ENCODE measurements around the gene EPHB2. TPM values are rescaled to one million over a fixed set of nuclear protein-coding genes. Genes with fewer than 3 reads are reported as not detected.

EPHB2 gene
- total RNA-seq, 1 donor from 2014 or later, result 22.6 TPM

DNA sequence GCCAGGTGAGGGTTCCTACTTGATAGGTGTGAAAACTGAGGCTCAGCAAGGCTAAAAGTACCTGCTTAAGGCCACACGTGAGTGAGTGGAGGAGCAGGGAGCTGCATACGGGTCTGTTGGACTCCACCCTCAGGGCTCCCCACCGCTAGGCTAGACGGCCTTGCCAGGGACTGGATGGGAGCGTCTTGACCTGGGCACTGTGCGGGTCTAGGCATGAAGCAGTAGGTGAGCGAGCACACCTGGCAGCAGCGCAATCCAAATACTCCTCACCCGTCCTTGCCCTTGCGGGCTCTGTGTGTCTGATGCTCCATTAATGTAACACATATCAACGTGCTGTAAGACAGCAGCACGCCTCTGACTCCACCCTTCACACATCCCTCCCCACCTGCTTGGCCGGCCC is 168.0 kb downstream of the EPHB2 start:
- intact Hi-C loops (cut with DNase I), result no loop called here
- no peak for DNase-seq (ENCODE audit: low spot score)
- no peak for ATAC-seq

DNA sequence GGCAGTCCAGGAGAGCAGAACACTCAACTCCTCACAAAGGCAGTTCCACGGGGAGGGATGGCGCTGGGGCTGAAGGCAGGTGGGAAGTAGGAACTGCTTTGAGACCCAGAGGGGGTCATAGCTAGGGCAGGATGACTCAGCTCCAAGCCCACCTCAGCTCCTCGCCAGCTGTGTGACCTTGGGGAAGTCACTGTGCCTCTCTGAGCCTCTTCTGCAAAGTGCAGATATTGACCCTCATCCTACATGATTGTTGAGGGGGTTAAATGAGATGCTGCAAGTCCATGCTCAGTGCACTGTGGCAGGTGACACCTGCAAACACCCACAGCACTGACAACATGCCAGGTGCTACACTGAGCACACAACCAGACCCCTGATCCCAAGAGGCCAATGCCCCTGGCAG is 168.8 kb downstream of the EPHB2 start:
- DNase-seq (ENCODE audit: low spot score) (no peak), ATAC-seq (no peak)
- intact Hi-C loops (cut with DNase I), result no loop called here

DNA sequence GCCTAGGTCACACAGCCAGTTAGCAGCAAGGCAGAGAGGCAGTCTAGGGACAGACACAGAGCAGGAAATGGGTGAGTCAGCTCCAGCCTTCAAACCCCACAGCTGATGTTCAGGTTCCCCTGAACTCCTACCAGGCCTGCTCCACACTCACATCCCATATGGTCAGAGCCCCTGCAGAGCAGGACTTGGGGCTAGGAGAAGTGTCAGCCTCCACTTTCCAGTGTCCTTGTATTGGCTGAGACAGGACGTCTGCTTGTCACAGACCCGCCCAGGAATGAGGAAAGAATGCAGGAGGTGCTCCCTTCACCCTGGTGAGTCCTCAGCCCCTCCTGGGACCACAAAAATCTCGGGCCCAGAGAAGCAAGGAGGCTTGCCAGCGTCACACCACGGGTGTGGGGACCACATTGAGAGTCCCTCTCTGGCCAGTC is 169.5 kb downstream of the EPHB2 start:
- DNase-seq (ENCODE audit: low spot score) (no peak), ATAC-seq (no peak)
- intact Hi-C loops (cut with DNase I), result no loop called here

DNA sequence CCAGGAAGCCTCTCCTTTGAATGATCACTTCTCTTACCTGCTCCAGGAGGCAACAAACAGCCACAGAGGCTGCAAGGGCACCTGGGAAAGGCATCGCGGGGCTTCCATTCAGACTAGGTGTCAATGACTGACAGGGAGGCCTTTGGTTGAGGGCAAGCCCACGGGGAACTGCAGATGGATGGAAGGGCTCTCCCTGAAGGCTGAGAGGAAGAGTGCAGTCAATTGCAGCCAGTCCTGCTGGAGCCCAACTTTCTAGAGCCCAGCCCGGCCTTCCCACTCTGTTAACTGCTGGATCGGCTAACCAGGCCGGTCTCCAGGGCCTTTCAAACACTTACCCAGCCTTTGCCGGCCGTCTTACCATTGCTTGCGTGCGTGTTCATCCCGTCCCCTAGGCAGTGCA is 172.8 kb downstream of the EPHB2 start:
- ATAC-seq, result no peak
- intact Hi-C loops (cut with DNase I), result no loop called here
- DNase-seq (ENCODE audit: low spot score), result no peak

DNA sequence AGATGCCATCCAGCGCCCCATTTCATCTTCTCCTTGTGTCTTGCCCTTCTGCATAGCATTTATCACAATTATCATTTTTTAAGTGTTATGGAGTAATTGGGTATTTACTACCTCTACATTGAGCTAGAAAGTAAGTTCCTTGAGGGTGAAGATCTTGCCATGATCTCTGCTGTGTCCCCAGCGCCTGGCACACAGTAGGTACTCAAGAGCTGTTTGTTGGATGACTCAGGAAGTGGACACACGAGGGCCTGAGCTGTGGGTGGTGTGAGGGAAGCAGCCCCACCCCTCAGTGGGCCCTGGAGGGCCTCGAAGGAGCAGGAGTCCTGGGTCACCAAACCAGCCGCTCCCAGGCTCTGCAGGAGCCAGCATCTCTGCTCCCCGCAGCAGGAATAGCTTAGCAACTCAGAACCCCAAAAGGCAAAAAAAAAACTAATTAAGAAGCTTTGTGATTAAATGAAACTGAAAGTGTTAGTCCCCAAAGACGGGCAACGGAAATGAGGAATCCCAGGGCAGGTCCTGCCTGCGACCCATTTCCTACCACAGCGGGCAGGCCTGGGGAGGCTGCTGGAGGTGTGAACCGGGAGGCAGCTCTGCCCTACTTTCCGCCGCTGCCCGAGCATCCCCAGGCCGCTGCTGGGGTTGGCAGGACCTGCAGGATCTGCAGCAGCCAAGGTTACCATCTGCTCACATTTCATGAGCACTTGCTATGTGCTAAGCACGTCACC is 174.3 kb downstream of the EPHB2 start:
- ATAC-seq (no peak), DNase-seq (ENCODE audit: low spot score) (no peak)
- intact Hi-C loops (cut with DNase I), result no loop called here

DNA sequence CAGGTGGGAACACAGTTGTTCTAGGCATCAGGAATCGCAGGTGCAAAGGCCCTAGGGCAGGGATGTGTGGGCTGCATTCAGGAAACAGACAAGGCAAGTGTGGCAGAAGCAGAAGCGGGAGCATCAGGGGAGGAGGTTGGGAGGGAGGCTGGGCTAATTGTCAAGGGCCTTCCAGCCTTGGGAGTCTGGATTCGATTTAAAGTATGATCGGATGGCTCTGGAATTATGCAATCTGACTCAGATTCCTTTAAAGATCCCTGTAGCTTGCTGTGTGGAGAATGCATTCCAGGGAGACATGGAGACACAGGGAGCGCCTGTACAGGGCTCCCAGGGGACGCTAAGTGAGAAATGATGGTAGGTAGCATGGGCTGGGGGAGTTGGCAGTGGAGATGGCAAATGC is 175.6 kb downstream of the EPHB2 start:
- DNase-seq (ENCODE audit: low spot score) (no peak), ATAC-seq (peak; percentile 64)
- intact Hi-C loops (cut with DNase I), result no loop called here

DNA sequence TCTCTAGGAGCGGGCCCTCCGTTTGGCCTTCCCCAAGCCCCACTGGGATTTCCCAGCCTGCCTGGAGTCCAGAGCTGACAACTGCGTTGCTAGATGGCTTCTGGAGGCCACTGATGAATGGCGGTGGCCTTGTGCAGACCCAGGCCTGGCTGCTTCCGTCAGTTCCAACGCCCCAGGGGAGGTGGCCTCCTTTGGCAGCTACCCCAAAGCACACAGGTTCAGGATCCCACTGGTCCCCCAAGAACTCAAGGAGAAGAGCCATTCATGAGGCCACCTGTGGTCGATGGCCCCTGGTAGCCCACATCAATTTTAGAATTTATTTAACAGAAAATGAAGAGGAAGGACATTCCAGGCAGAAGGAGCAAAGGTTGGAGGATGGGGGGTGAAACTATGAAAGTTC is 176.9 kb downstream of the EPHB2 start:
- DNase-seq (ENCODE audit: low spot score) (no peak), ATAC-seq (no peak)
- intact Hi-C loops (cut with DNase I), result no loop called here

DNA sequence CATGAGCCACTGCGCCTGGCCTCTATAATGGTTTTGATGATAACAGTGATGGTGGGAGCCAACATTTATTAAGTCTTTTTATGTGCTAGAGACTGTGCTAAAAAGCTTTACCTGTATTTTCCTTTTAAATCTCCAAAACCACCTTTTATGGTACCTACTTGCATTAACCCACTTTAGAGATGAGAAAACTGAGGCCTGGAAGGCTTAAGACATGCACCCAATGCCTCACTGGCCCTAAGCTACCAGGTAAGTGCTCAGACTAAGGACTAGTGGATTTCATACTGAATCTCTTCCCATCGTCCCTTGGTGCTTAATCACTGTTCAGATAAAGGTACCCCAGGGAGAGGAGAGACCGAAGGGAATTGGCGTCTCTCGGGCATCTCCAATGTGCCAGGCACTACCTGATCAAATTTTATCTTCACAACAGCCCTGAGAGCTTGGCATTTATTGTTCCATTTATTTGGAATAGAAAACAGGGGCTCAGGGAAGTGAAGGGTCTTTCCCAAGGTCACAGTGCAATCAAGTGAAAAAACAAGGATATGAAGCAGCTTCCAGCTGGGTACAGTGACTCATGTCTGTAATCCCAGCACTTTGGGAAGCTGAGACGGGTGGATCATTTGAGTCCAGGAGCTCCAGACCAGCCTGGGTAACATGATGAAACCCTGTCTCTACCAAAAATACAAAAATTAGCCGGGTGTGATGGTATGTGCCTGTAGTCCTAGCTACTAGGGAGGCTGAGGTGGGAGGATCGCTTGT is 177.9 kb downstream of the EPHB2 start:
- ATAC-seq (no peak), DNase-seq (ENCODE audit: low spot score) (no peak)
- intact Hi-C loops (cut with DNase I), result no loop called here

DNA sequence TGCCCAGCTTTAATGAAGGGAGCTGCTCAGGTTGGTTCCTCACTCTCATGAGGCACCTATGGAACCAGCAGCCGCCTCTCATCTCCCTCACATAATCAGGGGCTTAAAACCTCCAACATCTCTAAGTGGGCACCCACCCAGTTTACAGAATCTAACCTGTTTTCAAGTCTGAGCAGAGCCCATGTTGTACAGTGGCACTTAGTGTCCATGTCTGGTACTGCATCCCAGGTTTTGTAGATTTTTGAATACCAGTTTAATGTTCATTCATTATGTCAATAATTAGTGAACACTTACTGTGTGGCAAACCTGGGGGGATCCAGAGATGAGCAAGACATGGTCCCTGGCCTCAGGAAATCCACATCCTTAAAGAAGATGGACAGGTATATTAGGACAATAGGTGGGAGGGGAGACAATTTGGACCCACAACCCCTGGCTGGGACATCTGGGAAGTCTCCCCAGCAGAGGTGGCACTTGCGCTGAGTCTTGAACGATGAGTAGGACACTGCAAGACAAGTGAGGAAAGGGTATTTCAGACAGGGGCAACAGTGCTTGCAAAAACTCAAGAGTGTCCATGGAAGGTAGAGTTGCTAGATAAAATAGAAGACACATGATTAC is 178.7 kb downstream of the EPHB2 start:
- peak; percentile 58 for ATAC-seq
- intact Hi-C loops (cut with DNase I), result no loop called here
- DNase-seq (ENCODE audit: low spot score), result no peak

DNA sequence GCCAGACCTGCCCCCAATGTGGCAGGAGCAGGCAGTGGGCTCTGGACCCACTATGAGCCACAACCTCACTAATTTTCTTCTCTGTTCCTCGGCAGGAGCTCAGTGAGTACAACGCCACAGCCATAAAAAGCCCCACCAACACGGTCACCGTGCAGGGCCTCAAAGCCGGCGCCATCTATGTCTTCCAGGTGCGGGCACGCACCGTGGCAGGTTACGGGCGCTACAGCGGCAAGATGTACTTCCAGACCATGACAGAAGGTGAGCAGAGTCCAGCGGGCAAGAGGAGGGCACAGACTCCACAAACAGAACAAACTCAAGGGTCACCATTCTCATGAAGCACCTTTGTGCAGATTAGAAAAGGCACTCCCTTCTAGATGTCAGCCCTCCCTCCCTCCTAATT is 182.2 kb downstream of the EPHB2 start:
- no peak for ATAC-seq
- intact Hi-C loops (cut with DNase I), result no loop called here
- no peak for DNase-seq (ENCODE audit: low spot score)

DNA sequence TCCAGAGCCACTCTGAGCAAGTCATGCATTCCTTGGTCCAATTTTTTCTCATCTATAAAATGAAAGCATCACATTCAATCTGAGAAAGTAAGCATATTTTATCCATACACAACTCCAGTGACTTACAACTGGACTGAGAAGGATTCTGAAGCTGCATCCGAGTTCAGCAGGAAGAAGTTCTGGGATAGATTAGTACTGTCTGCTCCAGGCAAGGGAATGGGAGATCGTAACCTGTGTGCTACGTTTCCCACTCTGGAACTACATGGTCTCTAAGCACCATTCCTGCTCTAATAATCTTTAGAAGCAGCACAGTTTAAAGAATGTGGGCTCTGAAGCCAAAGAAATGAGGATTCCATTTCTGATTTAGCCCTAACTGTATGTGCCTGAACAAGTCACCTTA is 182.7 kb downstream of the EPHB2 start:
- ATAC-seq (no peak), DNase-seq (ENCODE audit: low spot score) (no peak)
- intact Hi-C loops (cut with DNase I), result no loop called here

DNA sequence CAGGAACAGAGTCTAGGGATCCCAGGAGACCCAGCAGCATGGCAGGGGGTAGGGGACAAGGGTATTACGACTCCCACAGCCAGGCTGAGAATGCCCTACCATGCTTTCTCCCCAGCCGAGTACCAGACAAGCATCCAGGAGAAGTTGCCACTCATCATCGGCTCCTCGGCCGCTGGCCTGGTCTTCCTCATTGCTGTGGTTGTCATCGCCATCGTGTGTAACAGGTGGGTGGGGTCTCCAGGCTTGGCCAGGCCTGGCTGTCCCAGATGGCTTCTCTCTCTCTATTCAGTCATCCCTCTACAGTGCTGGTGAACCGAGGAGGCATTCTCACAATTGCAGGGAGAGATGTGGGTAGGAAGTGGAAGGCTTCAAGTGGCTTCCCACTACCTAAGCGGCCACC is 184.7 kb downstream of the EPHB2 start:
- no peak for ATAC-seq
- intact Hi-C loops (cut with DNase I), result no loop called here

DNA sequence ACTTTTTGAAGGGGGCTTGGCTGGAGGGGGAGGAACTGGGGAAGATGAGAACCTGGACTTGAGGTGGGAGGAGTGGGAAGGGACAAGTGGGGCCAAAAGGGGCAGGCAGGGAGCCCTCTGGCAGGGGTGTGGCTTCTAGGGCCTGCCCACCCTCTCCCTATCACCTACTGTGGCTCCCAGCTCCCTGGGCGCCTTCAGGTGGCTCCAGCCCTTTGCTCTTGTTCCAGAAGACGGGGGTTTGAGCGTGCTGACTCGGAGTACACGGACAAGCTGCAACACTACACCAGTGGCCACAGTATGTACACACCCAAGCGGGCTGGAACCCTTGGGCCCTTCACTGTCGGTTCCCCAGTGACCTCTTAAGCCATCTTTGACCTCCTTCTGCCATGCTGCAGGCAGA is 185.5 kb downstream of the EPHB2 start:
- DNase-seq (ENCODE audit: low spot score) (no peak), ATAC-seq (no peak)
- intact Hi-C loops (cut with DNase I), result no loop called here

More for the DNA sequence above, 184.7 kb downstream of the EPHB2 start:
- DNase-seq (ENCODE audit: low spot score), result no peak

DNA sequence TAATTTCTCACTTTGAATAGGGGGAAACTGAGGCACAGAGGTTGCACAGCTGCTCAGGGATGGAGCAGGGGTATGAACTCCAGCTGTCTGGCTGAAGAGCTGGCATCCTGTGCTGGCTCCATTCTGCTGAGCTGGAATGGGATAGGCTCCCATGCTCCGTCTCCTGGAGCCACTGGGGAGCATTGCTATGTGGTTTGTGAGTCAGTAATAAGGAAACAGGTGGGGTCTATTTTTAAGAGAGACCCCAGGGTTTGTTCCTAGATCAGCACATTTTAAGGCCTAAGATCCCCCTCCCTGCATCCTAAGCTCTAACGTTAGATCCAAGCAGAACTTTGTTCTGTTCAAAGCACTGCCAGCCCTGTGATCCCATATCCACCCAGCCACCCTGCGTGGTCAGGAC is 189.8 kb downstream of the EPHB2 start:
- no peak for DNase-seq (ENCODE audit: low spot score)
- ATAC-seq, result no peak
- intact Hi-C loops (cut with DNase I), result no loop called here

DNA sequence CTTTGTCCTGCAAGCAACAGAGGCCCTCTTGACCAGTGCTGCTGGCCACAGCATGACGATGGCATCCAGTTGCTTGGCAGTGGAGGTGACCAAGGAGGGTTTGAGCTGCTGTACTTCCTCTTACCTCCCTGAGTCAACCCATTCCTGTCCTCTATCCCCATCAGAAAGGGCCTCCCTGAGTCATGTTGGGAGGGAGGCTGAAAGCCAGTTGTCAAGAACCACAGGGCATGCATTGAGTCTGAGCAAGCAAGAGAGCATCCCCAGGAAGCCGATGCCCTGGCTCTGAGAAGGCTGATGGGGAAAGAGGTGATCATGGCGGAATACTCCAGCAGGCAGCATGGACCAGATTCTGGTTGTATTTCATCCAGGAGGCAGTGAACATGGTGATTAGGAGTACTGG is 192.5 kb downstream of the EPHB2 start:
- ATAC-seq, result no peak
- no peak for DNase-seq (ENCODE audit: low spot score)
- intact Hi-C loops (cut with DNase I), result no loop called here

DNA sequence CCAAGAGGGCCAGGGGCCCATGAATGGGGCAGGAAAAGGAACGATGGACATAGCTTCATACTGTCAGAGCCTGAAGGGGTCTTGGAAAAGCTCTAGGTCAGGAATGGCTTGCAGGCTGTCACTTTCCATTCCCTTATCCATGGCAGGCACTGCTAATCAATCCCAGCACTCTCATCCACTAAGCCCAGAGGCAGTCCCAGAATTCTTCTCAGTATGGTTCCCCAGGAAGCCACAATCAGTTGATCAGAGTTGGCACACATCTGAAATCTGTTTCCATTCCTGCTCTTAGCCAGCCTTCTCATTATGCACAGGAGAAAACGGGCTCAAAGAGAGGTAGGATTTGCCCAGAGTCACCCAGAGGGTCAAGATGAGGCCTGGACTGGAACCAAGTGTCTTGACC is 196.3 kb downstream of the EPHB2 start:
- intact Hi-C loops (cut with DNase I), result no loop called here
- ATAC-seq (no peak), DNase-seq (ENCODE audit: low spot score) (no peak)

DNA sequence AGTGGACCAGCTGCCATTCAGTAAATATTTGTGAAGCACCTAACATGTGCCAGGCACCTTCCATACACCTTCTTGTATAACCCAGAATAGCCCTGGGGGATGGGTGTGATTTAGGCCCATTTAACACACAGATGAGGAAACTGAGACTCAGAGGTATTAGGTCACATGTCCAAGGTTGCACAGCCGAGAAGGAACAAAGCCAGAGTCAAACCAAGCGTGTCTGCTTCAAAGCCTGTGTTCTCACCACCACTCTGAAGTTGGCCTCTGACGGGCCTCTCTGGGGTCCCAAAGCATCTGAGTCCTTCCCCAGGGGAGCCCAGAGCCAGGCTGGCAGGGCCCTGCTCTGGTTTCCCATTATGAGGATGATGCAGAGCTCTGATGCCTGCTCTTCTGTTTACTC is 196.9 kb downstream of the EPHB2 start:
- intact Hi-C loops (cut with DNase I), result no loop called here
- ATAC-seq (no peak), DNase-seq (ENCODE audit: low spot score) (no peak)

DNA sequence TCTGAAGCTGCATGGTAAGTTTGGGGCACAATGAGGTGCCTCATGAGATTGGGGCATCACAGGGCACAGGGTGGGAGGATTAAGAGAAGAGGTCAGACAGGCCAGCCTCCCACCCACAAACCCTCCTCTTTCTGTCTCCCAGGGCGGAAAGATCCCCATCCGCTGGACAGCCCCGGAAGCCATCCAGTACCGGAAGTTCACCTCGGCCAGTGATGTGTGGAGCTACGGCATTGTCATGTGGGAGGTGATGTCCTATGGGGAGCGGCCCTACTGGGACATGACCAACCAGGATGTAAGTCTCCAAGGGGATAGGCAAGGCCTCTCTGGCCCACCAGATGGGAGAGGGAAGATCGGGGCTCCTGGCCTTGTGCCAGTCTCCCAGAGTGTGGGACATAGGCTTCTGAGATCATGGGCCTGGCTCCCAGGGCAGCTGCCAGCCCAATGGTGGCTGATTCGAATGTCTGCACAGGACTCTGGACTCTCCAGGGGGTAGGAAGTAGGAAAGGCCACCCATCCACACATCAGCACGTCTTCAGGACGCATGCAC is 198.3 kb downstream of the EPHB2 start:
- DNase-seq (ENCODE audit: low spot score) (no peak), ATAC-seq (no peak)
- intact Hi-C loops (cut with DNase I), result no loop called here

DNA sequence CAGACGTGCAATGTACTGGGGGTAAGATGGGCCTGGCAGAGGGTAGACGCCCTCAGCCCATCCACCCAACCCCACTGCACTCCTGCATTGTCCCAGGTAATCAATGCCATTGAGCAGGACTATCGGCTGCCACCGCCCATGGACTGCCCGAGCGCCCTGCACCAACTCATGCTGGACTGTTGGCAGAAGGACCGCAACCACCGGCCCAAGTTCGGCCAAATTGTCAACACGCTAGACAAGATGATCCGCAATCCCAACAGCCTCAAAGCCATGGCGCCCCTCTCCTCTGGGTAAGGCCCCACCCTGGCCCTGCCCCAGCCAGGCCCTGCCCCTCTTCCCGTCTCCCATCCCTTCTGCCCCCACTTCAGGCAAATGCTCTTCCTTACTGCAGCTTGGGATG is 199.6 kb downstream of the EPHB2 start:
- DNase-seq (ENCODE audit: low spot score), result no peak
- intact Hi-C loops (cut with DNase I), result no loop called here
- no peak for ATAC-seq

DNA sequence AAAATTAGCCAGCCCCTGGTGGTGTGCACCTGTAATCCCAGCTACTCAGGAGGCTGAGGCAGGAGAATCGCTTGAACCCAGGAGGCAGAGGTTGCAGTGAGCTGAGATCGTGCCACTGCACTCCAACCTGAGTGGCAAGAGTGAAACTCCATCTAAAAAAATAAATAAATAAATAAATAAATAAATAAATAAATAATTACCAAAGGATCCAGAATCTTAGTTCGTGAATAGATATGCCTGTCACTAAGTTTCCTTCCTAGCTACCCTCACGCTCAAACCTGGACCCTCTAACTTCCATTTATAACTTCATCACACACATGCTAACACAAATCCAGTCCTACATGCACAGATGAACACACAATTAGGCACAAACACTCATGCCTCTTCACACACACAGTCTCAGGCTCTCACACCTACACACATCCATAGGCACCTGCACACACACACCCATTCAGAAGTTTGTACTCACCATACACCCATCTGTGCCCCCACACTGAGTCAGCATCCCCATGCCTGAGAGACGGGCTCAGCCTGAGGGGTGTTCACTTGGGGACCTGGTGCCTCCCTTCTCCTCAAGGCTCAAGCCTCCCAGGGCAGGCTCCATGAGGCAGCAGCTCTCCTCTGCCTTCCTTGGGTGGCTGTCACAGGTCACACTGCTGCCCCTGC is 200.5 kb downstream of the EPHB2 start:
- ATAC-seq, result no peak
- no peak for DNase-seq (ENCODE audit: low spot score)
- intact Hi-C loops (cut with DNase I), result no loop called here

Measured in sciatic nerve (tissue), 2 donors.